ES-I3 (cell line): ENCODE results near the gene TPM4.
"Not testable (repeated sequence)": the region's sequence is repeated elsewhere in the genome, so short reads cannot be mapped to it uniquely, and the experiment has no call there.

Source experiments
- H3K36me3 ChIP-seq: 2 replicates; pipeline ENCODE4 v1.6.1; 2013; ENCODE audit warnings: mild to moderate bottlenecking, low read length, control low read depth, moderate library complexity; ENCODE audit not compliant: insufficient read depth
- H3K4me1 ChIP-seq: 2 replicates; pipeline ENCODE4 v1.6.1; 2013; ENCODE audit warnings: mild to moderate bottlenecking, control low read depth, low read length; ENCODE audit not compliant: insufficient read depth
- H3K9ac ChIP-seq: 2 replicates; pipeline ENCODE4 v1.6.1; 2013; ENCODE audit warnings: low read depth, mild to moderate bottlenecking, low read length, moderate library complexity
- H3K9me3 ChIP-seq: 2 replicates; pipeline ENCODE4 v1.6.1; 2013; ENCODE audit warnings: mild to moderate bottlenecking, low read length, moderate library complexity; ENCODE audit not compliant: control insufficient read depth, insufficient read depth

TPM4 gene

GRCh38 chr19:16091546-16092475, 15.5 kb downstream of the TPM4 start:
- Histone ChIP-seq H3K9me3 (no peaks in the 10 kb centered on the region), H3K9ac (no peak overlapping the region), H3K36me3 (peaks cover 74% of the 10 kb centered on the region), H3K4me1 (no peaks in the 10 kb centered on the region)

GRCh38 chr19:16094360-16095070, 18.2 kb downstream of the TPM4 start:
- no peaks in the 10 kb centered on the region for H3K4me1 ChIP-seq
- H3K9me3 ChIP-seq, result no peaks in the 10 kb centered on the region
- no peak overlapping the region for H3K9ac ChIP-seq
- H3K36me3 ChIP-seq, result peaks cover 64% of the 10 kb centered on the region

- H3K4me1 ChIP-seq, result no peaks in the 10 kb centered on the region
- no peak overlapping the region for H3K9ac ChIP-seq
- no peaks in the 10 kb centered on the region for H3K9me3 ChIP-seq
- peaks cover 64% of the 10 kb centered on the region for H3K36me3 ChIP-seq
Measured at GRCh38 chr19:16095071-16095571, 18.8 kb downstream of the TPM4 start.

- Histone ChIP-seq H3K9me3 (no peaks in the 10 kb centered on the region), H3K9ac (no peak overlapping the region), H3K4me1 (no peaks in the 10 kb centered on the region), H3K36me3 (peaks cover 61% of the 10 kb centered on the region)
Measured at GRCh38 chr19:16096280-16096855, 20.1 kb downstream of the TPM4 start.

- Histone ChIP-seq H3K9ac (no peak overlapping the region), H3K4me1 (no peaks in the 10 kb centered on the region), H3K36me3 (peaks cover 47% of the 10 kb centered on the region), H3K9me3 (no peaks in the 10 kb centered on the region)
Measured at GRCh38 chr19:16098416-16098768, 22.1 kb downstream of the TPM4 start.

GRCh38 chr19:16098821-16099220, 22.5 kb downstream of the TPM4 start:
- Histone ChIP-seq H3K36me3 (peaks cover 45% of the 10 kb centered on the region), H3K9ac (no peak overlapping the region), H3K9me3 (no peaks in the 10 kb centered on the region), H3K4me1 (no peaks in the 10 kb centered on the region)

GRCh38 chr19:16099314-16099965, 23.1 kb downstream of the TPM4 start:
- not testable (repeated sequence) for H3K9me3 ChIP-seq, H3K9ac ChIP-seq, H3K4me1 ChIP-seq
- H3K36me3 ChIP-seq, result peaks cover 45% of the 10 kb centered on the region

GRCh38 chr19:16100524-16100923, 24.2 kb downstream of the TPM4 start:
- no peaks in the 10 kb centered on the region for H3K4me1 ChIP-seq
- peaks cover 34% of the 10 kb centered on the region for H3K36me3 ChIP-seq
- no peaks in the 10 kb centered on the region for H3K9me3 ChIP-seq
- H3K9ac ChIP-seq, result no peak overlapping the region

- Histone ChIP-seq H3K4me1 (peaks cover 14% of the 10 kb centered on the region; the same call in 1 of the 2 replicates), H3K9me3 (no peaks in the 10 kb centered on the region), H3K36me3 (peaks cover 10% of the 10 kb centered on the region), H3K9ac (no peak overlapping the region)
Measured at GRCh38 chr19:16104722-16105121, 28.4 kb downstream of the TPM4 start.

- H3K9ac ChIP-seq, result no peak overlapping the region
- no peaks in the 10 kb centered on the region; the same call in none of the 2 replicates for H3K36me3 ChIP-seq
- H3K4me1 ChIP-seq, result peaks cover 14% of the 10 kb centered on the region; the same call in 1 of the 2 replicates
- H3K9me3 ChIP-seq, result no peaks in the 10 kb centered on the region
Measured at GRCh38 chr19:16106121-16106520, 29.8 kb downstream of the TPM4 start.

- Histone ChIP-seq H3K4me1 (peaks cover 12% of the 10 kb centered on the region; the same call in 1 of the 2 replicates), H3K36me3 (no peaks in the 10 kb centered on the region), H3K9ac (peak within 1 kb of the TSS; percentile 81), H3K9me3 (no peaks in the 10 kb centered on the region)
Measured at GRCh38 chr19:16111160-16111908, 35.0 kb downstream of the TPM4 start, which contains the start of gene RAB8A. RAB8A (plus strand) TSS chr19:16111889; CDS start chr19:16111902, 13 bp downstream.

GRCh38 chr19:16111909-16112752, 35.8 kb downstream of the TPM4 start:
- Histone ChIP-seq H3K4me1 (peaks cover 7% of the 10 kb centered on the region; the same call in 1 of the 2 replicates), H3K9ac (peak overlapping the region; percentile 81), H3K9me3 (no peaks in the 10 kb centered on the region), H3K36me3 (no peaks in the 10 kb centered on the region)

GRCh38 chr19:16112778-16113177, 36.5 kb downstream of the TPM4 start:
- H3K9me3 ChIP-seq, result no peaks in the 10 kb centered on the region
- 0 out of 2 replicates have a peak, but pooled peaks cover 3% of the 10 kb centered on the region for H3K4me1 ChIP-seq
- peak overlapping the region; percentile 81; the same call in 1 of the 2 replicates for H3K9ac ChIP-seq
- H3K36me3 ChIP-seq, result no peaks in the 10 kb centered on the region
